Psoas muscle (tissue), 8 donors: Measurements from ENCODE around the gene IGFBP1. TPM values are rescaled to one million over a fixed set of nuclear protein-coding genes. Genes with fewer than 3 reads are reported as not detected.

ENCODE experiments used
- ATAC-seq, 4 donors: fragments of 200-7000 bp; cut with Tn5 transposase; one replicate each; pipeline ENCODE4 v1.9.1; 2020; ENCODE audit warnings: moderate library complexity in 3 of 4, mild to moderate bottlenecking in 2 of 4
- DNase-seq, 2 donors: peaks; one replicate each; pipeline ENCODE4 v3.0.0-alpha.2; 2020
- H3K27ac ChIP-seq: fragments of 200-600 bp; one replicate; pipeline ENCODE4 v1.8.0; 2022
- H3K27me3 ChIP-seq, 3 donors: fragments of 200-600 bp in 1 of 3; one replicate each; pipeline versions ENCODE4 v1.6.1 to v1.8.0; 2013 to 2022; ENCODE audit warnings: low read length in 2 of 3, mild to moderate bottlenecking in 2 of 3, moderate library complexity in 1 of 3; ENCODE audit not compliant: insufficient read depth in 3 of 3
- H3K36me3 ChIP-seq, 2 donors: fragments of 200-600 bp in 1 of 2; one replicate each; pipeline versions ENCODE4 v1.6.1 to v1.8.0; 2013 to 2022; ENCODE audit warnings: low read depth in 1 of 2, mild to moderate bottlenecking in 1 of 2, moderate library complexity in 1 of 2; ENCODE audit not compliant: insufficient read depth in 1 of 2
- H3K4me1 ChIP-seq: fragments of 200-600 bp; one replicate; pipeline ENCODE4 v1.8.0; 2022
- H3K4me3 ChIP-seq: fragments of 200-600 bp; one replicate; pipeline ENCODE4 v1.8.0; 2022; ENCODE audit warnings: mild to moderate bottlenecking
- H3K9me3 ChIP-seq: fragments of 200-600 bp; one replicate; pipeline ENCODE4 v1.8.0; 2022
- WGBS, 3 donors: extraction: QIAGEN DNeasy Blood & Tissue Kit; methylation state at CpG; one replicate each; pipeline versions ENCODE4 v1.1.6 to v1.1.7; 2013; 5-methylcytosine and 5-hydroxymethylcytosine counted together
- intact Hi-C, 2 donors: fragments of 100-400 bp; cut with DNase I; formaldehyde crosslinking; loops; one replicate each; pipeline versions ENCODE4 v1.11.0 to v1.14.2; 2022
- polyA plus RNA-seq, 3 donors: library from polyadenylated mRNA; stranded (reverse); fragments of 200-250 nt; gene quantifications; one replicate each; pipeline ENCODE4 v1.2.3, GENCODE V29; 2013
- total RNA-seq, 4 donors: library from RNA; stranded (reverse); fragmentation: NEBNext Ultra II Directional in 2 of 4; extraction: Animal tissue kit (Norgen Biotek cat#: 25700) in 2 of 4; gene quantifications; one replicate each; pipeline versions ENCODE4 v1.2.1 to v1.2.4, GENCODE V29; 2021 to 2023
- TF ChIP-seq, protein P1 (sequence below): fragments of 200-600 bp; IDR thresholded peaks from one replicate; pipeline ENCODE4 v1.8.0; 2022; ENCODE audit warnings: antibody characterized with exemption
- donor health status: healthy with polysubstance abuse.
- donor health status: DM: no; HTN: no; CAD: no; lungs with moderate emphysema.
- donor health status: Bipolar disorder and iron deficiency.
- donor health status: healthy.
- donor health status: DM: yes; HTN: yes; CAD: no.
- donor health status: DM: no; HTN: no; CAD: no.
- donor health status: DM: no; HTN: no; CAD: no.
- donor health status: DM: yes; HTN: yes; CAD: no.

The IGFBP1 gene
- total and polyA plus RNA-seq, 7 donors, result not detected

DNA sequence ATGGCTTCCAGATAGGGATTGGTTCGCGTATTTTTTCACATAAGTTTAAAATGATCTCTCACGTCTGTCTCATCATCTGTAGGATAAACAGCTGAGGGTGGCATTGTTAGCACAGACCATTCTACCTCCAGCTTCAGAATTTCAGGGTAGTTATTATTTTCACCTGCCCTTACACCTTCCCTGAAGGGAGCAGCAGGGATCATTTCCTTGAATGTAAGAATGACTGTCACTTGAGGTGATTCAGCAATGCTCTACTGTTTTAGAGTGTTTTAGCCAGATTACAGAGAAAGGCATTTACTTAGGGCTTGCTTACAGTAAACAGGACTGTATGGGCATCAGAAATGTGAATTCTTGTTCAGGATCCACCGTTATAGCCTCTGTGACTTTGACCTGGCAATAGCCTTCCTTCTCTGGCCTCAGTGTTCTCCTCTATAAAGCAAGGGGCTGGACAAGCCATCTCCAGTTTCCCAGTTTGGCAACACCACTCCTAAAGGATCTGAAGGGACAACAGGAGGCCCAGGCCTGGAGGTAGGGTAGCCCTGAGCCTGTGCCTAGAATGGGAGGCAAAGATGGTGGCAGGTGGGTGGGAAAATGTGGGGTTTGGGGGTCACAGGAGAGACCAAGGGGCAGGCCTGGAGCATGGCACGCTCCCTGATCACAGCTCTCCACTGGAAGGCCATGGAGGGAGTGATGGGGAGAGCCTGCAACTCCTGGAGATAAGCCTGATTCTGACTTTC is 1.2 kb upstream of the IGFBP1 start:
- Histone ChIP-seq H3K27ac (no peak overlapping the region), H3K4me1 (no peaks in the 10 kb centered on the region), H3K36me3 (no peaks in the 10 kb centered on the region), H3K27me3 (peaks cover 0 to 40% (median 12%) of the 10 kb centered on the region in 3 donors), H3K9me3 (no peaks in the 10 kb centered on the region), H3K4me3 (no peak overlapping the region)
- WGBS, 3 donors, result 92 to 93% (median 92%) methylated on average over 5 of the region's 5 CpGs
- intact Hi-C loops, result no loop called here
- DNase-seq (no peak), ATAC-seq (no peak)
- TF ChIP-seq, protein P1, sequence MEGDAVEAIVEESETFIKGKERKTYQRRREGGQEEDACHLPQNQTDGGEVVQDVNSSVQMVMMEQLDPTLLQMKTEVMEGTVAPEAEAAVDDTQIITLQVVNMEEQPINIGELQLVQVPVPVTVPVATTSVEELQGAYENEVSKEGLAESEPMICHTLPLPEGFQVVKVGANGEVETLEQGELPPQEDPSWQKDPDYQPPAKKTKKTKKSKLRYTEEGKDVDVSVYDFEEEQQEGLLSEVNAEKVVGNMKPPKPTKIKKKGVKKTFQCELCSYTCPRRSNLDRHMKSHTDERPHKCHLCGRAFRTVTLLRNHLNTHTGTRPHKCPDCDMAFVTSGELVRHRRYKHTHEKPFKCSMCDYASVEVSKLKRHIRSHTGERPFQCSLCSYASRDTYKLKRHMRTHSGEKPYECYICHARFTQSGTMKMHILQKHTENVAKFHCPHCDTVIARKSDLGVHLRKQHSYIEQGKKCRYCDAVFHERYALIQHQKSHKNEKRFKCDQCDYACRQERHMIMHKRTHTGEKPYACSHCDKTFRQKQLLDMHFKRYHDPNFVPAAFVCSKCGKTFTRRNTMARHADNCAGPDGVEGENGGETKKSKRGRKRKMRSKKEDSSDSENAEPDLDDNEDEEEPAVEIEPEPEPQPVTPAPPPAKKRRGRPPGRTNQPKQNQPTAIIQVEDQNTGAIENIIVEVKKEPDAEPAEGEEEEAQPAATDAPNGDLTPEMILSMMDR, result no peak

DNA sequence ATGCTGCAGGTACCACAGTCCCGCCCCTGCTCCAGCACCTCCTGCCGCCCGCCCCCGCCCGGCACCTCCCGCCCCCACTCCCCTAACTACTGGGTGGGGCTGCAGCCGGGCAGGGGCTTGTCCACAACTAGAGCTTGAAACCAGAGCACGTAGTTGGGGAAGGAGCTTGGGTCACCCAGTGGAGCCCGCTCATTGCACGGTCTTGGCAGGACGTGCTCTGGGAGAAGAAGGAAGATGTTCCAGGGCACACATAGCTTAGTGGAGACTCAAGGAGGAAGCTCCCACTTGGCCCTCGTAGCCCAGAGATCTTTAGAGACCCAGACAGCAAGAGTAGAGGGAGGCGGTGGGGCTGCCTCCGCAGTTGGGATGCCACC is 692 bp downstream of the IGFBP1 start:
- Histone ChIP-seq H3K4me3 (peak overlapping the region; percentile 34), H3K4me1 (no peaks in the 10 kb centered on the region), H3K27ac (no peak overlapping the region), H3K36me3 (no peaks in the 10 kb centered on the region), H3K9me3 (no peaks in the 10 kb centered on the region), H3K27me3 (peaks cover 0 to 40% (median 10%) of the 10 kb centered on the region in 3 donors)
- 22 to 36% (median 26%) methylated on average over 12 to 14 of the region's 14 CpGs for whole genome bisulfite sequencing, 3 donors
- ATAC-seq, result no peak
- intact Hi-C loops, result no loop called here
- TF ChIP-seq, protein P1, result no peak
- no peak for DNase-seq

DNA sequence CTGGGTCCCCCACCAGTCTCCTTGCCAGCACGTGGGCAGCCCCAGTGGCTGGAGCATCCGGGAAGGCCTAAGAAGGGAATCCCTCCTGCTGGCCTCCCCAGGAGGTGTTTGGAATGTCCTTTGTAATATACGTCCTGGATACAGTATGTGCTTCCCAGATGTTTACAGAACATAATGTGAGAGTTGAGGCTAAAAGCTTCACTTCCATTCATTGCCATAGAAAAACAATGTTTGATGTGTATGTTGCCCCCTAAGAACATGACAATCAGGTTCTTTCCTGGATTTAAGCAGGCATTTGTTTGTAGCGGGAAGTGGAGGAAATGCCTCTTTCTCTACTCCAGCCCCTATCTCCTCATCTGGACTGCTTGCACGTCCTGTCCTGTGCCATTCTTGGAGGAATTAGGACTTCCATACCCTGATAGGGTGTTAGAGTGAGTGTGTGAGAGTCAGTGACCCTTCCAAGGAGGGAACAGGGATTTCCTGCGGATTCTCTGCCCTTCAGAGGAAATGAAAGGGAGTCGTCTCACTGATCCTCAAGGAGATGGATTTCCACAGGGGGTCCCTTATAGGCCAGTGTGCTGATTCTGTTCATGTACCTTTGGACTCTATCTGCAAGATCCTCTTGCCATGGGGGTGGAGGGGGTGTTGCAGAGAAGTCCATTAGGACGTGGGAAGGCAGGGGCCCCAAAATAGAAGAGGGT is 1.2 kb downstream of the IGFBP1 start:
- 65 to 80% (median 73%) methylated on average over 8 of the region's 8 CpGs for WGBS, 3 donors
- Histone ChIP-seq H3K4me3 (no peak overlapping the region), H3K27ac (no peak overlapping the region), H3K9me3 (no peaks in the 10 kb centered on the region), H3K4me1 (no peaks in the 10 kb centered on the region), H3K36me3 (no peaks in the 10 kb centered on the region), H3K27me3 (peaks cover 0 to 40% (median 10%) of the 10 kb centered on the region in 3 donors)
- DNase-seq (no peak), ATAC-seq (no peak)
- TF ChIP-seq, protein P1, result no peak
- intact Hi-C loops, result no loop called here

DNA sequence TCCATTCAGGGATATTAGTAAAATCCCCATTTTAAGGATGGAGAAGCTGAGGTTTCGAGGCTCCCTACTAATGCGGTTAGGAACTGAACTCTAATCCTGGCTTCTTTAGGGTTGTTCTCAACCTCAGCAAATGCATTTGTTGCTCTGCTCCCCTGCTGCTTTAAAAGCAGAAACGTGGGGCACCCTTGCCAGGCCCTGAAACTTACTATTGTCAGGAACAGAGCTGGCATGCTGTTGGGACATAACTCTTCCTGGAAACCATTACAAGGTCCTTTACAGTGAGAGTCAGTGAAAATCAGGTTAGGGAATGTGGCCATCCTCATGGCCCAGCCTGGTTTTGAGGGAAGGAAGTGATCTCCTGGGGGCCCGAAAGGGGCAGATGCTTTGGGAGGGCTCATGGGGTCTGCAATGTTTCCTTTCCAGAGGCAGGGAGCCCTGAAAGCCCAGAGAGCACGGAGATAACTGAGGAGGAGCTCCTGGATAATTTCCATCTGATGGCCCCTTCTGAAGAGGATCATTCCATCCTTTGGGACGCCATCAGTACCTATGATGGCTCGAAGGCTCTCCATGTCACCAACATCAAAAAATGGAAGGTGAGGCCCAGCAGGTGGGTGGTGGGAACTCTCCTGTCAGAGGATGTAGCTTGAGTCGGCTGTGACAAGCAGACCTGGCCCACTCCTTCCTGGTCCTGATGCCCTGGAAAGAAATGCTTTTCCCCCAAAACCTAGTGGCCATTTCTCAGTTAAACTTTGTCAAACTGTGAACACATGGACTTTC is 2.0 kb downstream of the IGFBP1 start:
- ATAC-seq, result no peak
- WGBS, 3 donors, result 90 to 95% (median 92%) methylated on average over 8 of the region's 8 CpGs
- intact Hi-C loops, result no loop called here
- Histone ChIP-seq H3K4me3 (no peak overlapping the region), H3K27ac (no peak overlapping the region), H3K36me3 (no peaks in the 10 kb centered on the region), H3K27me3 (peaks cover 0 to 40% (median 10%) of the 10 kb centered on the region in 3 donors), H3K9me3 (no peaks in the 10 kb centered on the region), H3K4me1 (no peaks in the 10 kb centered on the region)
- TF ChIP-seq, protein P1, result no peak
- no peak for DNase-seq
